WI38 (cell line): ENCODE results near the gene DHODH.
"Not testable (repeated sequence)": the region's sequence is repeated elsewhere in the genome, so short reads cannot be mapped to it uniquely, and the experiment has no call there.

Source experiments
- H3K4me3 ChIP-seq: 2 replicates; pipeline ENCODE4 v1.5.1; 2011; ENCODE audit warnings: low read depth, mild to moderate bottlenecking, control low read depth, low read length
- TF ChIP-seq, protein P1 (sequence below): IDR thresholded peaks from 2 replicates; pipeline ENCODE4 v1.5.1; 2012; ENCODE audit warnings: low read depth, mild to moderate bottlenecking, control low read depth, low read length

DHODH gene

DNA sequence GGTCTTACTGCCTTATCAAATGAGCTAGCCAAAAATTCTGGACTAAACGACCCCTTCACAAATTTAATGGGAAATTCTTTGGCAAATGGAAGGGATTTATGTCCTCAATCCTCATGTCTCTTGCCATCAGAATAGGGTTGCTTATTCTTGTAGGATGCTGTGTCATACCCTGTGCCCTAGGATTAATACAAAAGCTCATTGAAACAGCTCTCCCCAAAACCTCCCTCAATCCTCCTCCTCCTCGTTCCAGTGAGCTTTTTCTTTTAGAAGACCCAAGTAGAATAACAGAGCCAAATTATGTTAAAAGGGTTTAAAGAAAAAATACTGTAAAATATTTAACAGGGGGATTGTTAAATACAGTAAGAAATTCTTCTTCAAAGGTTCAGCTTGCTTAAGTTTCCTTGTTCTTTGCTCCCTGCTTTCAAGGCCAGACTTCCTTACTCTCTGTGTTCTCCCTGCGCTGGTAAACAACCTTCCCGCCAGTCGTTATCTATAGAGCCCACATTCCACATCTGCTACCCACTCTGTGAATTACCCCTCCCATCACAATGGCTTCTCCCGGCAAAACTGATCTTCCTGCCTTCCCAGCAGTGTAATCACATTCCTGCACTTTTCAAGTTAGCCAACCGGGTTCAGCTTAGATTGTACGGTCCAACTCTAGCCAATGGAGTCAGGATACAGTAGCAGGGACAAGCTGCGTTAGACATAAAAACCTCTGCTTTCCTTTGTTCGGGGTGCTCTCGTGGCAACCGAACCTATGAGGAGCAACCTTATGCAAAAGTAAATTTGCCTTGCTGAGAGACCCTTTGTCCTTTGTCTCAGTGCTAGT lies 64.2 kb downstream of the DHODH start:
- H3K4me3 ChIP-seq = no peak overlapping the region
- TF ChIP-seq, protein P1, sequence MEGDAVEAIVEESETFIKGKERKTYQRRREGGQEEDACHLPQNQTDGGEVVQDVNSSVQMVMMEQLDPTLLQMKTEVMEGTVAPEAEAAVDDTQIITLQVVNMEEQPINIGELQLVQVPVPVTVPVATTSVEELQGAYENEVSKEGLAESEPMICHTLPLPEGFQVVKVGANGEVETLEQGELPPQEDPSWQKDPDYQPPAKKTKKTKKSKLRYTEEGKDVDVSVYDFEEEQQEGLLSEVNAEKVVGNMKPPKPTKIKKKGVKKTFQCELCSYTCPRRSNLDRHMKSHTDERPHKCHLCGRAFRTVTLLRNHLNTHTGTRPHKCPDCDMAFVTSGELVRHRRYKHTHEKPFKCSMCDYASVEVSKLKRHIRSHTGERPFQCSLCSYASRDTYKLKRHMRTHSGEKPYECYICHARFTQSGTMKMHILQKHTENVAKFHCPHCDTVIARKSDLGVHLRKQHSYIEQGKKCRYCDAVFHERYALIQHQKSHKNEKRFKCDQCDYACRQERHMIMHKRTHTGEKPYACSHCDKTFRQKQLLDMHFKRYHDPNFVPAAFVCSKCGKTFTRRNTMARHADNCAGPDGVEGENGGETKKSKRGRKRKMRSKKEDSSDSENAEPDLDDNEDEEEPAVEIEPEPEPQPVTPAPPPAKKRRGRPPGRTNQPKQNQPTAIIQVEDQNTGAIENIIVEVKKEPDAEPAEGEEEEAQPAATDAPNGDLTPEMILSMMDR = no peak

DNA sequence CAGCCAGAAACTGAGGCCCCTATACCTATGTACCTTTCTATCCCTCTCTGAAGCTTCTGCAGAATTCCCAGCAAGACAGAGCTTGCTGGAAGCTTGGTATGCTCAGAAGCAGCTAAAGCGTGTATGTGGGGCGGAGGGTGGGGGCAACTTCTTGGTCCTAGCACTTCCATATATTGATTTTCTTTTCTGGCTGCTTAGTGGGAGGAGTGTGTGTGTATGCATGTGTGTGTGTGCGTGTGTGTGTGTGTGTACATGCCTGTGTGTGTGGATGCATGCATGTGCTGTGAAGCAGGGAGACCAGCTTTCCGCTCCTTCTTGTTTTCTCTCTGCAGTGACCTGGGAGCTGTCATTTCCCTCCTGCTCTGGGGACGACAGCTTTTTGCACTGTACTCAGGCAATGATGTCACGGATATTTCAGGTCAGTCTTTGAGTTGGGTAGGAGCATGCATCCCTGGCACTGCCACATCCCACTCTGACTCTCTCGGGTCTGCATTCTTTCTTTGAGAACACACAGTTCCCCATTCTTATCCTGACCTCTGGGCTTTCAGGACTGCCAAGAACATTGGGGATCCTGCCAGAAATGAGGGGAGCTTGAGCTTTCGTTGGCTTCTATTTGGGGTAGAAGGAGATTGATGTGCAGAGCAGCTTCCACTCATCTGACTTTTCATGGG lies 65.2 kb downstream of the DHODH start:
- no peak overlapping the region for H3K4me3 ChIP-seq
- TF ChIP-seq, protein P1 = no peak

DNA sequence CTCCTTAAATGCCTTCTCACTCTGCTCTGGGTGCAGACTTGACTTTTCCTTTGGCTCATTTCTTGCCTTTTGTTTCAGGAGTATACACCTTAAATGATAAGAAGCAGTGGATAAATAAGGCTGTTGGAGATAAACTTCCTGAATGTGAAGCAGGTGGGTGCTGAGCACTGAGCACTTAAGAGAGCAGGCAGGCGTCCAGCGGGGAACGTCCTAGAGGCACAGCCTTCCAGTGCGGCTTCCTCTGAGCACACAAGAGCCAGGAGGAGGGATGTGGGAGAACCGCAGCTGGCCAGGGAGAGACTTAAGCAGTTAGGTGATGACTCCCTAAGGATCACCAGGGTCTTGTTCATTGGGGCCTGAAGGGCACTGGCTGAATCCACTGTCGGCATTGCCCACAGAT lies 66.5 kb downstream of the DHODH start:
- not testable (repeated sequence) for H3K4me3 ChIP-seq
